Hepatocyte (in vitro differentiated cells): ENCODE results near the gene MPIG6B. TPM values are rescaled to one million over a fixed set of nuclear protein-coding genes. Genes with fewer than 3 reads are reported as not detected.

Experiments used
- DNase-seq: peaks from one replicate; pipeline ENCODE4 v3.0.0-alpha.2; 2016; ENCODE audit warnings: low spot score
- H2AFZ ChIP-seq: fragments of 200-600 bp; sonication (generic); 2 replicates; pipeline ENCODE4 v1.6.0; 2016; ENCODE audit warnings: antibody characterized with exemption, mild to moderate bottlenecking
- H3K27ac ChIP-seq: fragments of 200-600 bp; sonication (generic); 2 replicates; pipeline ENCODE4 v1.5.1; 2016; ENCODE audit warnings: mild to moderate bottlenecking
- H3K27me3 ChIP-seq: fragments of 200-600 bp; sonication (generic); 2 replicates; pipeline ENCODE4 v1.6.1; 2016
- H3K36me3 ChIP-seq: fragments of 200-600 bp; sonication (generic); replicated peaks from 2 replicates; pipeline ENCODE4 v1.5.1; 2016; ENCODE audit warnings: low read depth; ENCODE audit not compliant: insufficient read depth
- H3K4me1 ChIP-seq: fragments of 200-600 bp; sonication (generic); 2 replicates; pipeline ENCODE4 v1.5.1; 2016; ENCODE audit warnings: mild to moderate bottlenecking, moderate library complexity; ENCODE audit not compliant: insufficient read depth
- H3K4me2 ChIP-seq: fragments of 200-600 bp; sonication (generic); 2 replicates; pipeline ENCODE4 v1.6.0; 2016
- H3K4me3 ChIP-seq: fragments of 200-600 bp; sonication (generic); 2 replicates; pipeline ENCODE4 v1.5.1; 2016; ENCODE audit warnings: mild to moderate bottlenecking
- H3K79me2 ChIP-seq: fragments of 200-600 bp; sonication (generic); 2 replicates; pipeline ENCODE4 v1.6.0; 2017; ENCODE audit warnings: mild to moderate bottlenecking
- H3K9me2 ChIP-seq: fragments of 200-600 bp; sonication (generic); replicated peaks from 2 replicates; pipeline ENCODE4 v1.6.0; 2017; ENCODE audit warnings: mild to moderate bottlenecking; ENCODE audit not compliant: insufficient read depth
- H3K9me3 ChIP-seq: fragments of 200-600 bp; sonication (generic); 2 replicates; pipeline ENCODE4 v1.5.1; 2016; ENCODE audit warnings: low read depth, mild to moderate bottlenecking
- H4K20me1 ChIP-seq: fragments of 200-600 bp; sonication (generic); 2 replicates; pipeline ENCODE4 v1.6.0; 2016; ENCODE audit warnings: mild to moderate bottlenecking; ENCODE audit not compliant: insufficient read depth, poor library complexity, severe bottlenecking
- EZH2 ChIP-seq: fragments of 200-600 bp; sonication (generic); IDR thresholded peaks from 2 replicates; pipeline ENCODE4 v1.6.1; 2016; ENCODE audit warnings: antibody characterized with exemption, mild to moderate bottlenecking, borderline replicate concordance
- EZH2phosphoT487 ChIP-seq: fragments of 200-600 bp; sonication (generic); IDR thresholded peaks from one replicate; pipeline ENCODE4 v1.6.1; 2018; ENCODE audit warnings: antibody characterized with exemption, mild to moderate bottlenecking, low read depth, moderate library complexity; ENCODE audit not compliant: unreplicated experiment, severe bottlenecking
- WGBS: methylation state at CpG from one replicate; pipeline ENCODE4 v1.1.6; 2016; ENCODE audit warnings: low lambda C conversion rate; ENCODE audit errors: missing lambda C conversion rate; 5-methylcytosine and 5-hydroxymethylcytosine counted together
- polyA plus RNA-seq: library from polyadenylated mRNA; unstranded; fragments of >200 nt; fragmentation: Nextera tagmentation; extraction: Ambion mirVana; gene quantifications from 2 replicates; pipeline ENCODE4 v1.2.1, GENCODE V29; 2016
- total RNA-seq: library from RNA; depleted of rRNA; stranded (reverse); fragments of >200 nt; gene quantifications from 2 replicates; pipeline ENCODE4 v1.2.3, GENCODE V29; 2014
- TF ChIP-seq, protein P1 (sequence below): fragments of 200-600 bp; sonication (generic); IDR thresholded peaks from 2 replicates; pipeline ENCODE4 v1.5.1; 2016; ENCODE audit warnings: antibody characterized with exemption, mild to moderate bottlenecking; ENCODE audit not compliant: poor library complexity

Gene MPIG6B
- total and polyA plus RNA-seq, 2 experiments from 2014 or later, result not detected

DNA sequence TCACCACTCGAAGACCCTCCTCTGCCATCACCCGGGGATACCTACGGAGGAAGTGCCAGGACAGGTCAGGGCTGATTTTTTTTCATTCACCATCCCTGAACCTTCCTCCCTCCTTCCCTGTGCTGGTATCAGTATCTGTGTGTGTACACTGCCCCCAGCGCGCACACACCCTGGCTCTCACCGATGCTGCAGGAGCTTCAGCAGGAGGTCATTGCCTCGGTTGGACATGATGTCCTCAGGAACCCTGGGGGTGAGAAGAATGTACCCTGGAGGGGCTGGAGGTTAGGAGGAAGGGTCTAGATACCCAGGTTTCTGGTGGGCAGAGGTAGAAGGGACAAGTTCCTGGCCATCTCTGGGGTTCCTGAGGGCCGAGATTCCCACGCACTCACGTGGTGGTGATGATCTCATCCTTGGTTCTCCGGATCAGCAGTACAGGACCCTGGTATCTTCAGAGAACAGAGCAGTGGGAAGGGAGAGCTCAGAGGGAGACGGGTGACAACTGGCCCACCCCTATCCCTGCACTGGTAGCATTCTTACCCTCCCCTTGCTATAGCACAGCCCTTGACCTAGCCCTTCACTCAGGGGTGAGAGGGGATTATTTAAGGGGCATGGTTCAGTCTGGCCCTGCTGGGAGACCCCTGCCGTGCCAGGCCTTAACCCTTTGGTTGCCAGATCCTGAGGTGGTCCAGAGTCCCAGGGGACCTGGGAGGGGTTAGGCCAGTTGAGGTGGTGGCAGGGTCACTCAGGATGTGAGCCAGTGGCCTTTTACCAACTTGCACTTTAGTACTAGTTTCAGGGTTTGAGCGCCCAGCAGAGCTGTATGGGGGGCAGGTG, 35.1 kb upstream of the MPIG6B start:
- Histone ChIP-seq H3K27ac (no peak overlapping the region), H4K20me1 (no peaks in the 10 kb centered on the region), H3K4me2 (no peak overlapping the region), H3K27me3 (no peaks in the 10 kb centered on the region), H3K9me2 (no peaks in the 10 kb centered on the region), H3K4me3 (no peak overlapping the region), H2AFZ (no peak overlapping the region), H3K79me2 (no peaks in the 10 kb centered on the region), H3K36me3 (no peaks in the 10 kb centered on the region), H3K4me1 (peaks cover 6% of the 10 kb centered on the region), H3K9me3 (no peaks in the 10 kb centered on the region)
- TF ChIP-seq EZH2phosphoT487 (no peak), EZH2 (no peak)
- TF ChIP-seq, protein P1, sequence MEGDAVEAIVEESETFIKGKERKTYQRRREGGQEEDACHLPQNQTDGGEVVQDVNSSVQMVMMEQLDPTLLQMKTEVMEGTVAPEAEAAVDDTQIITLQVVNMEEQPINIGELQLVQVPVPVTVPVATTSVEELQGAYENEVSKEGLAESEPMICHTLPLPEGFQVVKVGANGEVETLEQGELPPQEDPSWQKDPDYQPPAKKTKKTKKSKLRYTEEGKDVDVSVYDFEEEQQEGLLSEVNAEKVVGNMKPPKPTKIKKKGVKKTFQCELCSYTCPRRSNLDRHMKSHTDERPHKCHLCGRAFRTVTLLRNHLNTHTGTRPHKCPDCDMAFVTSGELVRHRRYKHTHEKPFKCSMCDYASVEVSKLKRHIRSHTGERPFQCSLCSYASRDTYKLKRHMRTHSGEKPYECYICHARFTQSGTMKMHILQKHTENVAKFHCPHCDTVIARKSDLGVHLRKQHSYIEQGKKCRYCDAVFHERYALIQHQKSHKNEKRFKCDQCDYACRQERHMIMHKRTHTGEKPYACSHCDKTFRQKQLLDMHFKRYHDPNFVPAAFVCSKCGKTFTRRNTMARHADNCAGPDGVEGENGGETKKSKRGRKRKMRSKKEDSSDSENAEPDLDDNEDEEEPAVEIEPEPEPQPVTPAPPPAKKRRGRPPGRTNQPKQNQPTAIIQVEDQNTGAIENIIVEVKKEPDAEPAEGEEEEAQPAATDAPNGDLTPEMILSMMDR, result no peak
- no peak for DNase-seq
- WGBS, result 90% methylated on average over 13 of the region's 14 CpGs

GRCh38 chr6:31689249-31690110, 33.7 kb upstream of the MPIG6B start:
- Histone ChIP-seq H3K4me1 (peaks cover 6% of the 10 kb centered on the region), H3K79me2 (no peaks in the 10 kb centered on the region), H3K36me3 (no peaks in the 10 kb centered on the region), H4K20me1 (no peaks in the 10 kb centered on the region), H2AFZ (no peak overlapping the region), H3K9me3 (no peaks in the 10 kb centered on the region), H3K4me2 (peak overlapping the region; percentile 62), H3K4me3 (no peak overlapping the region), H3K27ac (peak overlapping the region; percentile 94), H3K27me3 (no peaks in the 10 kb centered on the region), H3K9me2 (no peaks in the 10 kb centered on the region)
- WGBS, result 77% methylated on average over 8 of the region's 11 CpGs
- TF ChIP-seq EZH2phosphoT487 (no peak), EZH2 (no peak)
- TF ChIP-seq, protein P1, result no peak
- DNase-seq, result no peak

GRCh38 chr6:31690231-31691077, 32.7 kb upstream of the MPIG6B start:
- Histone ChIP-seq H3K4me3 (no peak overlapping the region), H3K27ac (peak overlapping the region; percentile 94), H3K4me1 (peaks cover 6% of the 10 kb centered on the region), H3K9me3 (no peaks in the 10 kb centered on the region), H4K20me1 (no peaks in the 10 kb centered on the region), H3K27me3 (no peaks in the 10 kb centered on the region), H2AFZ (no peak overlapping the region), H3K9me2 (no peaks in the 10 kb centered on the region), H3K4me2 (peak overlapping the region; percentile 62), H3K36me3 (no peaks in the 10 kb centered on the region), H3K79me2 (no peaks in the 10 kb centered on the region)
- 51% methylated on average over 10 of the region's 10 CpGs for WGBS
- TF ChIP-seq EZH2 (no peak), EZH2phosphoT487 (no peak)
- TF ChIP-seq, protein P1, result no peak
- DNase-seq, result peak; percentile 79
